Measurements from ENCODE around the gene USP2.
A peak's percentile ranks its signal among the peaks of the same experiment; 100 is the strongest.

The USP2 gene

DNA sequence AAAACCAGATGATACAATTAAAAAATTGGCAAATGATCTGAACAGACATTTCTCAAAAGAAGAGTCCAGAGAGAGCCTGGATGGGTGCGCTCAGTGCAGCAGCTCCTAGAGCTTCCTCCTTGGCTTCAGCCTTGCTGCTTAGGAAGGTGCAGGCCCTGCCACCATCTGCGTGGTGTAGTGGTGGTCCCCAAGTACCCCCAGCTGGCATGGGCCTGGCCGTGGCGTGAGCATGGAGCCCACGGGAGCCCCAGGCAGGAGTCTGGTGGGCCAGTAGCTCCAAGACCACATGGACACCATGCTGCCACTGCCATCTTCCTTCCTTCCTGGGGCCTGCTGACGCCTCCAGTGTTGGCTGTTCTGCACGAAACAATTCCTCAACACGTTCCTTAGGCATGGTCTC, 21.0 kb upstream of the USP2 start:
- H3K4me3 ChIP-seq (replicated peaks; ENCODE audit: low read depth, low read length) = no peak overlapping the region
- no peak for DNase-seq (ENCODE audit: low read depth)
- TF ChIP-seq, protein P1, sequence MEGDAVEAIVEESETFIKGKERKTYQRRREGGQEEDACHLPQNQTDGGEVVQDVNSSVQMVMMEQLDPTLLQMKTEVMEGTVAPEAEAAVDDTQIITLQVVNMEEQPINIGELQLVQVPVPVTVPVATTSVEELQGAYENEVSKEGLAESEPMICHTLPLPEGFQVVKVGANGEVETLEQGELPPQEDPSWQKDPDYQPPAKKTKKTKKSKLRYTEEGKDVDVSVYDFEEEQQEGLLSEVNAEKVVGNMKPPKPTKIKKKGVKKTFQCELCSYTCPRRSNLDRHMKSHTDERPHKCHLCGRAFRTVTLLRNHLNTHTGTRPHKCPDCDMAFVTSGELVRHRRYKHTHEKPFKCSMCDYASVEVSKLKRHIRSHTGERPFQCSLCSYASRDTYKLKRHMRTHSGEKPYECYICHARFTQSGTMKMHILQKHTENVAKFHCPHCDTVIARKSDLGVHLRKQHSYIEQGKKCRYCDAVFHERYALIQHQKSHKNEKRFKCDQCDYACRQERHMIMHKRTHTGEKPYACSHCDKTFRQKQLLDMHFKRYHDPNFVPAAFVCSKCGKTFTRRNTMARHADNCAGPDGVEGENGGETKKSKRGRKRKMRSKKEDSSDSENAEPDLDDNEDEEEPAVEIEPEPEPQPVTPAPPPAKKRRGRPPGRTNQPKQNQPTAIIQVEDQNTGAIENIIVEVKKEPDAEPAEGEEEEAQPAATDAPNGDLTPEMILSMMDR (IDR thresholded peaks at IDR 0.05; ENCODE audit: low read length, missing control alignments) = no peak

DNA sequence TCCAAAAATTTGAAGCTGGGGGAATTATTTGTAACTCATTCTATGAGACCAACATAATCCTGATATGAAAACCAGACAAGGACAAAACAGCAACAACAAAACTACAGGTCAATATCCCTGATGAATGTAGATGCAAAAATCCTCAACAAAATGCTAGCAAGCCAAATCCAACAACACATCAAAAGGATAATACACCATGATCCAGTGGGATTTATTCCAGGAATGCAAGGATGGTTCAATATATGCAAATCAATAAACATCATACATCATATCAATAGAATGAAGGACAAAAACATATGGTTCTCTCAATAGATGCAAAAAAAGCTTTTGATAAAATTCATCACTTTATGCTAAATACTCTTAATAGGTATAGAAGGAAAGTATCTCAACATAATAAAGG, 19.4 kb upstream of the USP2 start:
- no peak for DNase-seq (ENCODE audit: low read depth)
- H3K4me3 ChIP-seq (replicated peaks; ENCODE audit: low read depth, low read length) = no peak overlapping the region
- TF ChIP-seq, protein P1 (IDR thresholded peaks at IDR 0.05; ENCODE audit: low read length, missing control alignments) = no peak

DNA sequence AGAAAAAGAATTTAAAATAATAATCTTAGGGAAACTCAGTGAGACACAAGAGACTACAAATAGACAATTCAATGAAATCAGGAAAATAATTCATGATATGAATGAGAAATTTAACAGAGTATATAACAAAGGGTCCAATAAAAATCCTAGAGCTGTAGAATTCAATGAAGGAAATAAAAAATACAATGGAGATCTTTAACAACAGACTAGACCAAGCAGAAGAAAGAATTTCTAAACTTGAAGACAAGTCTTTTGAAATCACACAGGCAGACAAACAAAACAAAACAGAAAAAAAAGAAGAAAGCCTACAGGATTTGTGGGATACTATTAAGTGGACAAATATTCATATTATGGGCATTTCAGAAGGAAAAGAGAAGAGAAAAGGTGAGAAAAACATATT, 16.2 kb upstream of the USP2 start:
- no peak overlapping the region for H3K4me3 ChIP-seq (replicated peaks; ENCODE audit: low read depth, low read length)
- no peak for DNase-seq (ENCODE audit: low read depth)
- TF ChIP-seq, protein P1 (IDR thresholded peaks at IDR 0.05; ENCODE audit: low read length, missing control alignments) = no peak

DNA sequence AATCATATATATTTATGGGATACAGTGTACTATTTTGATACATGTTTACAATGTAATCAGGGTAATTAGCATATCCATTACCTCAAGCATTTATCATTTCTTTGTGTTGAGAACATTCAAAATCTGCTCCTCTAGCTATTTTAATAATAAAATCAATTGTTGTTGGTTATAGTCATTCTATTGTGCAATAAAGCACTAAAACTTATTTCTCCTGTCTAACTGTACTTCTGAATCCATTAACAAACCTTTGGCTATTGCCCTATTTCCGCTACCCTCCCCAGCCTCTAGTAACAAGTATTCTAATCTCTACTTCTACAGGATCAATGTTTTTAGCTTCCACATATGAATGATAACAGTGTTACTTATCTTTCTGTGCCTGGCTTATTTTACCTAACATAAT, 15.3 kb upstream of the USP2 start:
- TF ChIP-seq, protein P1 (IDR thresholded peaks at IDR 0.05; ENCODE audit: low read length, missing control alignments) = no peak
- DNase-seq (ENCODE audit: low read depth) = no peak
- H3K4me3 ChIP-seq (replicated peaks; ENCODE audit: low read depth, low read length) = no peak overlapping the region

DNA sequence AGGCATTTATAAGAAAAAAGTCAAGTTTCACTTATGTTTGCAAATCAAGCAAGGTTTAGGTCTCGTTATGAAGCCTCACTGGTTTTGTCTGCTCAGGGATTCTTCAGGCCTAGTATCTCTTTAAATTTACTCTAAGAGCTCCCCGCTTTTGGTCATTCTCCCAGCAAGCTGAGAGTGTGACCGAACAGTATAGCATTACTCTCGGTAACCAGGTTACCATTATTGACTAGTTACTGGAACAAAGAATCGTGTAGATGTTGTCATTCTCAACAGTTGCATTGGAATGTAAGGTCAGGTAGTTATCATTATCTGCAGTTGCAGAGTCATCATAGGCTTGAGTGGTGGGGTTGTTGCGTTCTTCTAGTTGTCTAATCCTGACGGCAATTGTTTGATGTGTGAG, 9.8 kb upstream of the USP2 start:
- no peak for DNase-seq (ENCODE audit: low read depth)
- no peak overlapping the region for H3K4me3 ChIP-seq (replicated peaks; ENCODE audit: low read depth, low read length)
- TF ChIP-seq, protein P1 (IDR thresholded peaks at IDR 0.05; ENCODE audit: low read length, missing control alignments) = no peak

DNA sequence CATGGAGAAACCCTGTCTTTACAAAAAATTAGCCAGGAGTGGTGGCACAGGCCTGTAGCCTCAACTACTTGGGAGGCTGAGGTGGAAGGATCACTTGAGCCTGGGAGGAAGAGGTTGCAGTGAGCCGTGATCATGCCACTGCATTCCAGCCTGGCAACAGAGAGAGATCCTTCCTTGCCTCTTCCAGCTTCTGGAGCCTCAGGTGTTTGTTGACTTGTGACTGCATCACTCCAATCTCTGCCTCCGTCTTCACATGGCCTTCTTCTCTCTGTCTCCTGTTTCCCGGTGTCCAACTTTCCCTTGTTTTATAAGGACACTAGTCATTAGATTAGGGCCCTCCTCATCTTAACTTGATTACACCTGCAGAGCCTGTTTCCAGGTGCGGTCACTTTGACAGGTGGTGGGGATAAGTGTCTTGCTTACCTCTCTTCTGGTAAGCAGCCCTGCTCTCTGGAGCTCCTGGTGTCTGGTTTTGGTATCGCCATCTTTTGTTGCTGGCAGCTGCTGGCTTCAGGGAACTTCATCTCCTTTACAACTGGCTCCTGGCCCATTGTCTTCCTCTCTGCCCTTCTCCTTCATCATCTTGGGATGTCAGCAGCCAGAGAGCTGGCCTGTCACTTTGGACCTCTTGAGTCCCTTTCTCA, 8.2 kb upstream of the USP2 start:
- no peak for DNase-seq (ENCODE audit: low read depth)
- TF ChIP-seq, protein P1 (IDR thresholded peaks at IDR 0.05; ENCODE audit: low read length, missing control alignments) = peak; percentile 44
- no peak overlapping the region for H3K4me3 ChIP-seq (replicated peaks; ENCODE audit: low read depth, low read length)

DNA sequence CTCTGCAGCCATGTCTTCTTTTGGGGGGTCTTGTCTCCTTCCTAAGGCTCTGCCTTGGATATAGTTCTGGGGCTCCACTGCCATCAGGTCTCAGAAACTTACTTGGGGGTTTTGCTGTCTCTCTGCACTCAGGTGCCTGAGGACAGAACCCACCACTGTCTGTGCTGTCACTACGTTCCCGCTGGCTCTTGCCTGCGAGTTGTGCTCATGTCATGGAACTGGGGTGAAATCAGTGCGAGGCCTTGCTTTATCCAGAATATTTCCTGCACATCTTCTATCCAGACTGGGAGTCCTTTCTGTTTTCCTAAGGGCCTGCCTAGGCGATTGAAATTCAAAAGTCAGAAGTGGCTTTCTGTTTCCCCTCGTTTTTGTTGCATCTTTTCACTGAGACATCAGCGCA, 6.6 kb upstream of the USP2 start:
- H3K4me3 ChIP-seq (replicated peaks; ENCODE audit: low read depth, low read length) = no peak overlapping the region
- DNase-seq (ENCODE audit: low read depth) = no peak
- TF ChIP-seq, protein P1 (IDR thresholded peaks at IDR 0.05; ENCODE audit: low read length, missing control alignments) = no peak
